GM19043 (cell line): ENCODE measurements around the gene RPL39L.

Experiments used
- ATAC-seq: cut with Tn5 transposase; IDR thresholded peaks from one replicate; pipeline ENCODE4 v1.9.1; 2021; ENCODE audit warnings: low read depth; ENCODE audit not compliant: unreplicated experiment

Gene RPL39L

GRCh38 chr3:187072102-187072501 is 67.2 kb downstream of the RPL39L start:
- ATAC-seq, result no peak
